A549 (cell line): ENCODE measurements around the gene MZT1. TPM values are rescaled to one million over a fixed set of nuclear protein-coding genes. Genes with fewer than 3 reads are reported as not detected.

Experiments used
- ATAC-seq, 2 experiments: fragments of 200-7000 bp in 1 of 2; fragments of >200 bp in 1 of 2; cut with Nextera tagmentation in 1 of 2; cut with Tn5 transposase in 1 of 2; 3 replicates each; pipeline versions ENCODE4 v1.8.0 to v1.9.1; 2018 to 2020; ENCODE audit warnings: mild to moderate bottlenecking in 1 of 2, moderate library complexity in 1 of 2
- CTCF ChIA-PET: fragments of 300-600 bp; sonication (Branson Sonifier 250); formaldehyde crosslinking; extraction: SDS; loops from one replicate; lab custom pipeline; 2021; ENCODE audit warnings: antibody characterized with exemption, inconsistent platforms; lab: Yijun Ruan, JAX
- POLR2A ChIA-PET: fragments of 350-600 bp; formaldehyde crosslinking; extraction: SDS; loops from one replicate; lab custom pipeline; 2021; ENCODE audit warnings: antibody characterized with exemption, inconsistent platforms; lab: Yijun Ruan, JAX
- DNase-seq, 2 experiments: peaks; one replicate each; pipeline versions ENCODE4 v3.0.0 to v3.0.0-alpha.2; 2011 to 2016; ENCODE audit warnings: low read depth in 1 of 2, low spot score in 1 of 2
- FAIRE-seq: peaks from 2 replicates; lab custom pipeline; 2011; peaks lifted over from hg19 to GRCh38; lab: Jason Lieb, UNC
- H3K27ac ChIP-seq, 2 experiments: fragments of >200 bp; sonication (Bioruptor Twin); formaldehyde crosslinking; 3 replicates each; pipeline ENCODE4 v1.5.1; 2016 to 2017
- H3K4me1 ChIP-seq: fragments of >200 bp; sonication (Bioruptor Twin); formaldehyde crosslinking; 3 replicates; pipeline ENCODE4 v1.6.1; 2016
- H3K4me2 ChIP-seq: fragments of >200 bp; sonication (Bioruptor Twin); formaldehyde crosslinking; 3 replicates; pipeline ENCODE4 v1.6.1; 2016
- H3K4me3 ChIP-seq: fragments of >200 bp; sonication (Bioruptor Twin); formaldehyde crosslinking; 3 replicates; pipeline ENCODE4 v1.5.1; 2016
- H3K9me3 ChIP-seq: fragments of >200 bp; sonication (Bioruptor Twin); formaldehyde crosslinking; 3 replicates; pipeline ENCODE4 v1.6.1; 2016
- ATOH8 ChIP-seq: fragments of 250-450 bp; sonication (Bioruptor Pico); IDR thresholded peaks from 2 replicates; pipeline ENCODE4 v1.5.0; 2020; ENCODE audit warnings: low read depth, mild to moderate bottlenecking, moderate library complexity
- CBX2 ChIP-seq: fragments of 200-600 bp; sonication (generic); IDR thresholded peaks from 2 replicates; pipeline ENCODE4 v1.6.1; 2016; ENCODE audit warnings: low read depth, mild to moderate bottlenecking, borderline replicate concordance
- FOSB ChIP-seq: fragments of 250-450 bp; sonication (Bioruptor Pico); IDR thresholded peaks from 2 replicates; pipeline ENCODE4 v1.5.0; 2020; ENCODE audit warnings: mild to moderate bottlenecking, moderate library complexity
- GATA3 ChIP-seq: IDR thresholded peaks from 2 replicates; pipeline ENCODE4 v1.6.1; 2012; ENCODE audit warnings: borderline replicate concordance
- HOXA7 ChIP-seq: fragments of 250-450 bp; sonication (Bioruptor Pico); IDR thresholded peaks from 2 replicates; pipeline ENCODE4 v1.5.0; 2020; ENCODE audit warnings: mild to moderate bottlenecking, moderate library complexity
- KDM1A ChIP-seq: fragments of 200-600 bp; sonication (generic); IDR thresholded peaks from 2 replicates; pipeline ENCODE4 v1.6.1; 2016; ENCODE audit warnings: low read depth, mild to moderate bottlenecking
- PBX3 ChIP-seq: IDR thresholded peaks from 2 replicates; pipeline ENCODE4 v1.6.1; 2012
- RAD21 ChIP-seq, 2 experiments: fragments of >200 bp in 1 of 2; sonication (Bioruptor Twin) in 1 of 2; formaldehyde crosslinking in 1 of 2; IDR thresholded peaks in 1 of 2; conservative IDR thresholded peaks in 1 of 2; 2 replicates in 1 of 2; 3 replicates in 1 of 2; pipeline ENCODE4 v1.6.1; 2012 to 2018; ENCODE audit warnings: inconsistent platforms in 1 of 2
- RFX5 ChIP-seq: fragments of 450-650 bp; IDR thresholded peaks from 2 replicates; pipeline ENCODE4 v1.7.1; 2014; ENCODE audit warnings: antibody characterized with exemption, mild to moderate bottlenecking, moderate library complexity
- RNF2 ChIP-seq: fragments of 200-600 bp; sonication (generic); IDR thresholded peaks from 2 replicates; pipeline ENCODE4 v1.6.1; 2016; ENCODE audit warnings: low read depth, mild to moderate bottlenecking, antibody characterized with exemption, moderate library complexity, borderline replicate concordance
- TFCP2L1 ChIP-seq: fragments of 250-450 bp; sonication (Bioruptor Pico); IDR thresholded peaks from 2 replicates; pipeline ENCODE4 v1.5.0; 2021; ENCODE audit warnings: mild to moderate bottlenecking
- ZSCAN20 ChIP-seq: fragments of 250-450 bp; sonication (Bioruptor Pico); IDR thresholded peaks from 2 replicates; pipeline ENCODE4 v1.8.0; 2022; ENCODE audit warnings: mild to moderate bottlenecking, moderate library complexity
- WGBS: methylation state at CpG from one replicate; pipeline ENCODE4 v1.1.6; 2017; ENCODE audit errors: missing lambda C conversion rate; 5-methylcytosine and 5-hydroxymethylcytosine counted together
- polyA plus RNA-seq, 4 experiments: library from polyadenylated mRNA; depleted of rRNA in 3 of 4; stranded (reverse); fragments of >200 nt; fragmentation: RNase III in 1 of 4; extraction: RNeasy Plus Mini Kit Qiagen cat#74134 plus additional on column Dnase treatment in 1 of 4; gene quantifications; 2 replicates in 3 of 4; 3 replicates in 1 of 4; pipeline ENCODE4 v1.2.3, GENCODE V29; 2011 to 2017
- TF ChIP-seq, protein P1 (sequence below): fragments of 450-650 bp; IDR thresholded peaks from 2 replicates; pipeline ENCODE4 v1.6.1; 2014; ENCODE audit warnings: antibody characterized with exemption
- TF ChIP-seq, protein P2 (sequence below): fragments of >200 bp; sonication (Bioruptor Twin); formaldehyde crosslinking; IDR thresholded peaks from 2 replicates; pipeline ENCODE4 v1.6.1; 2016
- TF ChIP-seq, protein P3 (sequence below): fragments of >200 bp; sonication (Bioruptor Twin); formaldehyde crosslinking; IDR thresholded peaks from 3 replicates; pipeline ENCODE4 v1.5.1; 2016

Gene MZT1
- polyA plus RNA-seq, 2 of the 4 experiments (the other 2 are of a cell fraction): 17.8 to 19.5 TPM

DNA sequence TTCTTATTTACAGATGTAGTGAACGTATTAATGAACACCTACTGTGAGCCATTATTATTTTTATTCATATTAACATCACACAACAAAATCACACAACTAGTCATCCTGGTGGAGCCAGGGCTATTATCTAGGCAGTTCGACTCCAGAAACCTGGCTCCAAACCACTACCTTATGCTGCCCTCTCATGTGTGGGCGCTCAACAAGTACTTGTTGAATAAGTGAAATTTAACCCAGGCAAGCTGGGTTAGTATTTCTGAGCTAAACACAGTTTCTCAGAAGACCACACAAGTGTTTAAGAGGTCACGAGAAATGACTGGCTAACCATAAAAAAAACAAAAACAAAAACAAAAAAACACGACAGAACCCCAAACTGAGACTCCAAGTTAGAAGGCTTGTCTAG, 33.6 kb downstream of the MZT1 start:
- no peaks in the 10 kb centered on the region for H3K4me1 ChIP-seq
- no peak for DNase-seq
- CTCF ChIA-PET: no interaction called here
- ATAC-seq: no peak
- no peak overlapping the region for H3K4me3 ChIP-seq
- H3K27ac ChIP-seq: no peak overlapping the region
- WGBS: 32% methylated on average over 5 of the region's 5 CpGs
- TF ChIP-seq TFCP2L1 (no peak), RAD21 (conservative IDR thresholded peaks at IDR 0.05 in 1 of 2, IDR thresholded peaks at IDR 0.05 in 1 of 2) (no peak), CBX2 (no peak), FOSB (no peak)
- TF ChIP-seq, protein P1, sequence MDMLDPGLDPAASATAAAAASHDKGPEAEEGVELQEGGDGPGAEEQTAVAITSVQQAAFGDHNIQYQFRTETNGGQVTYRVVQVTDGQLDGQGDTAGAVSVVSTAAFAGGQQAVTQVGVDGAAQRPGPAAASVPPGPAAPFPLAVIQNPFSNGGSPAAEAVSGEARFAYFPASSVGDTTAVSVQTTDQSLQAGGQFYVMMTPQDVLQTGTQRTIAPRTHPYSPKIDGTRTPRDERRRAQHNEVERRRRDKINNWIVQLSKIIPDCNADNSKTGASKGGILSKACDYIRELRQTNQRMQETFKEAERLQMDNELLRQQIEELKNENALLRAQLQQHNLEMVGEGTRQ: no peak
- no peaks in the 10 kb centered on the region for H3K9me3 ChIP-seq
- H3K4me2 ChIP-seq: no peak overlapping the region
- no peak for FAIRE-seq
- POLR2A ChIA-PET: no interaction called here

DNA sequence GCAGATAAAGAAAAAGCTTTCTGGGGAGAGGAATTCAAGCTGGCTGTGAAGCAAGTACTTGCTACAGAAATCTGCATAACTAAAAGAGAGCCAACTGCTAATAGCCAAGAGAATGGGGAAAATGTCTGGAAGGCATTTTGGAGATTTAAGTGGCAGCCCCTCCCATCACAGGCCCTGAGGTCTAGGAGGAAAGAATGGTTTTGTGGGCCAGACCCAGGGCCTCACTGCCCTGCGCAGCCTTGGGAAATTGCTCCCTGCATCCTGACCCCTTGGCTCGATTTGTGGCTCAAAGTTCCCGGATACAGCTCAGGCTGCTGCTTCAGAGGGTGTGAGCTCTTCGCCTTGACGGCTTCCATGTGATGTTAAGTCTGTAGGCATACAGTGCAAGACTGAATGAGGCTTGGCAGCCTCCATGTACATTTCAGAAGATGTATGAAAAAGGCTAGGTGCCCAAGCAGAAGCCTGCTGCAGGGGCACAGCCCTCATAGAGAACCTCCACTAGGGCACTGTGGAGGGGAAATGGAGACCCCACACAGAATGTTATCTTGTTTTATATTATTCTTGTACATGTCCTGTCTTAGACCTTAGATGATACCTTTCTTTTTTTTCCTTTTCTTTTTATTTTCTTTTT, 34.4 kb downstream of the MZT1 start:
- Histone ChIP-seq H3K4me2 (no peak overlapping the region), H3K9me3 (no peaks in the 10 kb centered on the region), H3K27ac (no peak overlapping the region), H3K4me3 (no peak overlapping the region), H3K4me1 (no peaks in the 10 kb centered on the region)
- no peak for TF ChIP-seq GATA3
- TF ChIP-seq RNF2: no peak
- TF ChIP-seq PBX3: no peak
- TF ChIP-seq HOXA7 (CRISPR knock-in tag): no peak
- TF ChIP-seq, protein P2, sequence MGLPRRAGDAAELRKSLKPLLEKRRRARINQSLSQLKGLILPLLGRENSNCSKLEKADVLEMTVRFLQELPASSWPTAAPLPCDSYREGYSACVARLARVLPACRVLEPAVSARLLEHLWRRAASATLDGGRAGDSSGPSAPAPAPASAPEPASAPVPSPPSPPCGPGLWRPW: no peak
- no peak for TF ChIP-seq RFX5
- no peak for TF ChIP-seq KDM1A
- no peak for TF ChIP-seq FOSB
- no peak for DNase-seq
- ATAC-seq: no peak
- ChIA-PET CTCF (no interaction called here), POLR2A (no interaction called here)
- WGBS: 11% methylated on average over 5 of the region's 5 CpGs
- no peak for FAIRE-seq

GRCh38 chr13:72689181-72689696, 38.2 kb downstream of the MZT1 start:
- no peak overlapping the region for H3K4me2 ChIP-seq
- H3K4me3 ChIP-seq: no peak overlapping the region
- ChIA-PET CTCF (no interaction called here), POLR2A (no interaction called here)
- no peak overlapping the region for H3K27ac ChIP-seq
- TF ChIP-seq ZSCAN20 (CRISPR knock-in tag): no peak
- TF ChIP-seq, protein P3, sequence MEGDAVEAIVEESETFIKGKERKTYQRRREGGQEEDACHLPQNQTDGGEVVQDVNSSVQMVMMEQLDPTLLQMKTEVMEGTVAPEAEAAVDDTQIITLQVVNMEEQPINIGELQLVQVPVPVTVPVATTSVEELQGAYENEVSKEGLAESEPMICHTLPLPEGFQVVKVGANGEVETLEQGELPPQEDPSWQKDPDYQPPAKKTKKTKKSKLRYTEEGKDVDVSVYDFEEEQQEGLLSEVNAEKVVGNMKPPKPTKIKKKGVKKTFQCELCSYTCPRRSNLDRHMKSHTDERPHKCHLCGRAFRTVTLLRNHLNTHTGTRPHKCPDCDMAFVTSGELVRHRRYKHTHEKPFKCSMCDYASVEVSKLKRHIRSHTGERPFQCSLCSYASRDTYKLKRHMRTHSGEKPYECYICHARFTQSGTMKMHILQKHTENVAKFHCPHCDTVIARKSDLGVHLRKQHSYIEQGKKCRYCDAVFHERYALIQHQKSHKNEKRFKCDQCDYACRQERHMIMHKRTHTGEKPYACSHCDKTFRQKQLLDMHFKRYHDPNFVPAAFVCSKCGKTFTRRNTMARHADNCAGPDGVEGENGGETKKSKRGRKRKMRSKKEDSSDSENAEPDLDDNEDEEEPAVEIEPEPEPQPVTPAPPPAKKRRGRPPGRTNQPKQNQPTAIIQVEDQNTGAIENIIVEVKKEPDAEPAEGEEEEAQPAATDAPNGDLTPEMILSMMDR: no peak
- no peak for TF ChIP-seq ATOH8 (CRISPR knock-in tag)
- TF ChIP-seq PBX3: no peak
- no peak for ATAC-seq
- no peaks in the 10 kb centered on the region for H3K4me1 ChIP-seq
- FAIRE-seq: no peak
- H3K9me3 ChIP-seq: no peaks in the 10 kb centered on the region
- DNase-seq: no peak
